Measurements from ENCODE around the gene OR8B4. TPM values are rescaled to one million over a fixed set of nuclear protein-coding genes. Genes with fewer than 3 reads are reported as not detected.

OR8B4 gene
- total and polyA plus RNA-seq, 10 of the 15 experiments (the other 5 are each of a cell fraction or from before 2014, with no cell fraction given), result not detected

DNA sequence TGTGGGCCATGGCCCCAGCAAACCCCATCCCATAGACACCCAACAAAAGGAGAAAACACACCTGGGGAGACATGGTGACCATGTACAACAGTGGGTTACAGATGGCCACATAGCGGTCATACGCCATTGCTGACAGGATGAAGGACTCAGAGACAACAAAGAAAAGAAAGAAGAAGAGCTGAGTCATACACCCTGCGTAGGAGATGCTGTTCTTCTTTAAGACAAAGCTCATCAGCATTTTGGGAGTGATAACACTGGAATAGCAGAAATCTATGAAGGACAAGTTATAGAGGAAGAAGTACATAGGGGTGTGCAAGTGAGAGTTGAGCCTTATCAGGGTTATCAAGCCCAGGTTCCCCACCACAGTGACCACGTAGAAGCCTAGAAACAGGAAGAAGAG, 15.9 kb upstream of the OR8B4 start:
- no peak overlapping the region for H3K4me3 ChIP-seq
- ATAC-seq, result no peak
- intact Hi-C loops (cut with micrococcal nuclease; ENCODE audit: unreplicated experiment), result no loop called here
- CTCF ChIA-PET, result no interaction called here
- no peaks in the 10 kb centered on the region for H3K4me1 ChIP-seq (ENCODE audit: control insufficient read depth, insufficient read depth, low read length)
- POLR2A ChIA-PET, result no interaction called here
- H3K9ac ChIP-seq (ENCODE audit: control insufficient read depth, insufficient read depth, low read length), result no peak overlapping the region
- no peak for FAIRE-seq
- 0% methylated on average over 4 of the region's 4 CpGs for WGBS (ENCODE audit: insufficient coverage, insufficient replicate concordance, low lambda C conversion rate, missing lambda C conversion rate)
- RAD21 ChIA-PET (ENCODE audit: unreplicated experiment), result no interaction called here
- no peaks in the 10 kb centered on the region for H3K9me3 ChIP-seq (replicated peaks; ENCODE audit: control insufficient read depth, insufficient read depth, low read length)
- SMC1A ChIA-PET (ENCODE audit: uncharacterized antibody, unreplicated experiment), result no interaction called here
- H2AFZ ChIP-seq (ENCODE audit: control insufficient read depth, low read depth, low read length), result no peak overlapping the region
- no peaks in the 10 kb centered on the region for H3K36me3 ChIP-seq (ENCODE audit: control insufficient read depth in 2 of 2, insufficient read depth in 2 of 2, low read length in 1 of 2)
- H3K27ac ChIP-seq (ENCODE audit: control insufficient read depth, insufficient read depth), result no peak overlapping the region
- H4K20me1 ChIP-seq (ENCODE audit: control insufficient read depth, insufficient read depth), result no peaks in the 10 kb centered on the region
- BruUV-seq (replicated peaks), result no TSS peak
- no peaks in the 10 kb centered on the region; a peak in 3 of 4 replicates for H3K27me3 ChIP-seq (replicated peaks in 1 of 2; ENCODE audit: control insufficient read depth in 2 of 2, insufficient read depth in 2 of 2, low read length in 1 of 2)
- no peak for TF ChIP-seq CHD1 (IDR thresholded peaks at IDR 0.05; ENCODE audit: low read depth, low read length)
- TF ChIP-seq RCOR1 (conservative IDR thresholded peaks at IDR 0.05; ENCODE audit: low read depth, low read length), result no peak
- no peak for TF ChIP-seq ZBED1 (IDR thresholded peaks at IDR 0.05; ENCODE audit: borderline replicate concordance)
- TF ChIP-seq, protein P1, sequence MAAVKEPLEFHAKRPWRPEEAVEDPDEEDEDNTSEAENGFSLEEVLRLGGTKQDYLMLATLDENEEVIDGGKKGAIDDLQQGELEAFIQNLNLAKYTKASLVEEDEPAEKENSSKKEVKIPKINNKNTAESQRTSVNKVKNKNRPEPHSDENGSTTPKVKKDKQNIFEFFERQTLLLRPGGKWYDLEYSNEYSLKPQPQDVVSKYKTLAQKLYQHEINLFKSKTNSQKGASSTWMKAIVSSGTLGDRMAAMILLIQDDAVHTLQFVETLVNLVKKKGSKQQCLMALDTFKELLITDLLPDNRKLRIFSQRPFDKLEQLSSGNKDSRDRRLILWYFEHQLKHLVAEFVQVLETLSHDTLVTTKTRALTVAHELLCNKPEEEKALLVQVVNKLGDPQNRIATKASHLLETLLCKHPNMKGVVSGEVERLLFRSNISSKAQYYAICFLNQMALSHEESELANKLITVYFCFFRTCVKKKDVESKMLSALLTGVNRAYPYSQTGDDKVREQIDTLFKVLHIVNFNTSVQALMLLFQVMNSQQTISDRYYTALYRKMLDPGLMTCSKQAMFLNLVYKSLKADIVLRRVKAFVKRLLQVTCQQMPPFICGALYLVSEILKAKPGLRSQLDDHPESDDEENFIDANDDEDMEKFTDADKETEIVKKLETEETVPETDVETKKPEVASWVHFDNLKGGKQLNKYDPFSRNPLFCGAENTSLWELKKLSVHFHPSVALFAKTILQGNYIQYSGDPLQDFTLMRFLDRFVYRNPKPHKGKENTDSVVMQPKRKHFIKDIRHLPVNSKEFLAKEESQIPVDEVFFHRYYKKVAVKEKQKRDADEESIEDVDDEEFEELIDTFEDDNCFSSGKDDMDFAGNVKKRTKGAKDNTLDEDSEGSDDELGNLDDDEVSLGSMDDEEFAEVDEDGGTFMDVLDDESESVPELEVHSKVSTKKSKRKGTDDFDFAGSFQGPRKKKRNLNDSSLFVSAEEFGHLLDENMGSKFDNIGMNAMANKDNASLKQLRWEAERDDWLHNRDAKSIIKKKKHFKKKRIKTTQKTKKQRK (IDR thresholded peaks at IDR 0.05; ENCODE audit: low read depth, low read length), result no peak
- TF ChIP-seq EP300 (IDR thresholded peaks at IDR 0.05; ENCODE audit: borderline replicate concordance in 1 of 2, control insufficient read depth in 1 of 2, low read depth in 2 of 2, low read length in 2 of 2), result no peak
- no peak for TF ChIP-seq IKZF1 (conservative IDR thresholded peaks at IDR 0.05)
- no peak for TF ChIP-seq NFXL1 (IDR thresholded peaks at IDR 0.05; ENCODE audit: borderline replicate concordance)
- no peak for TF ChIP-seq ZNF622 (IDR thresholded peaks at IDR 0.05)
- no peak for TF ChIP-seq CHD4 (IDR thresholded peaks at IDR 0.05)
- TF ChIP-seq, protein P2, sequence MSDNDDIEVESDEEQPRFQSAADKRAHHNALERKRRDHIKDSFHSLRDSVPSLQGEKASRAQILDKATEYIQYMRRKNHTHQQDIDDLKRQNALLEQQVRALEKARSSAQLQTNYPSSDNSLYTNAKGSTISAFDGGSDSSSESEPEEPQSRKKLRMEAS (IDR thresholded peaks at IDR 0.05; ENCODE audit: low read depth, low read length), result no peak
- TF ChIP-seq EGR1 (IDR thresholded peaks at IDR 0.05; ENCODE audit: borderline replicate concordance in 1 of 2, low read depth in 2 of 2, low read length in 2 of 2), result no peak
- no peak for TF ChIP-seq TBL1XR1 (IDR thresholded peaks at IDR 0.05; ENCODE audit: low read depth, low read length)
- no peak for TF ChIP-seq GATAD2B (conservative IDR thresholded peaks at IDR 0.05; ENCODE audit: low read depth)
- TF ChIP-seq BRCA1 (IDR thresholded peaks at IDR 0.05; ENCODE audit: low read depth, low read length), result no peak
- no peak for TF ChIP-seq ZBTB33 (IDR thresholded peaks at IDR 0.05)
- TF ChIP-seq FOXK2 (IDR thresholded peaks at IDR 0.05), result no peak
- TF ChIP-seq NFYA (IDR thresholded peaks at IDR 0.05; ENCODE audit: borderline replicate concordance, low read depth, low read length), result no peak
- TF ChIP-seq BHLHE40 (IDR thresholded peaks at IDR 0.05; ENCODE audit: borderline replicate concordance in 1 of 2, low read depth in 2 of 2, low read length in 1 of 2), result no peak
- TF ChIP-seq SMAD5 (IDR thresholded peaks at IDR 0.05; ENCODE audit: low read depth), result no peak
- TF ChIP-seq CHD2 (IDR thresholded peaks at IDR 0.05; ENCODE audit: borderline replicate concordance, low read depth, low read length), result no peak
- no peak overlapping the region for H3K4me2 ChIP-seq (ENCODE audit: control insufficient read depth, insufficient read depth)
- in situ Hi-C loops (cut with MboI), result no loop called here
- no peak for DNase-seq (ENCODE audit: low read depth, low spot score)
- H3K79me2 ChIP-seq (ENCODE audit: control insufficient read depth, insufficient read depth, low read length), result no peaks in the 10 kb centered on the region
